Measurements from ENCODE around the gene ANKRD63.
A peak's percentile ranks its signal among the peaks of the same experiment; 100 is the strongest.

Gene ANKRD63, protein sequence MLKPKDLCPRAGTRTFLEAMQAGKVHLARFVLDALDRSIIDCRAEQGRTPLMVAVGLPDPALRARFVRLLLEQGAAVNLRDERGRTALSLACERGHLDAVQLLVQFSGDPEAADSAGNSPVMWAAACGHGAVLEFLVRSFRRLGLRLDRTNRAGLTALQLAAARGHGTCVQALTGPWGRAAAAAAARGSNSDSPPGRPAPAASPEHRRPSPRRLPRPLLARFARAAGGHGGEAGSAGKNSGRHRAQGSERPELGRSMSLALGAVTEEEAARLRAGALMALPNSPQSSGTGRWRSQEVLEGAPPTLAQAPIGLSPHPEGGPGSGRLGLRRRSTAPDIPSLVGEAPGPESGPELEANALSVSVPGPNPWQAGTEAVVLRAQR

DNA sequence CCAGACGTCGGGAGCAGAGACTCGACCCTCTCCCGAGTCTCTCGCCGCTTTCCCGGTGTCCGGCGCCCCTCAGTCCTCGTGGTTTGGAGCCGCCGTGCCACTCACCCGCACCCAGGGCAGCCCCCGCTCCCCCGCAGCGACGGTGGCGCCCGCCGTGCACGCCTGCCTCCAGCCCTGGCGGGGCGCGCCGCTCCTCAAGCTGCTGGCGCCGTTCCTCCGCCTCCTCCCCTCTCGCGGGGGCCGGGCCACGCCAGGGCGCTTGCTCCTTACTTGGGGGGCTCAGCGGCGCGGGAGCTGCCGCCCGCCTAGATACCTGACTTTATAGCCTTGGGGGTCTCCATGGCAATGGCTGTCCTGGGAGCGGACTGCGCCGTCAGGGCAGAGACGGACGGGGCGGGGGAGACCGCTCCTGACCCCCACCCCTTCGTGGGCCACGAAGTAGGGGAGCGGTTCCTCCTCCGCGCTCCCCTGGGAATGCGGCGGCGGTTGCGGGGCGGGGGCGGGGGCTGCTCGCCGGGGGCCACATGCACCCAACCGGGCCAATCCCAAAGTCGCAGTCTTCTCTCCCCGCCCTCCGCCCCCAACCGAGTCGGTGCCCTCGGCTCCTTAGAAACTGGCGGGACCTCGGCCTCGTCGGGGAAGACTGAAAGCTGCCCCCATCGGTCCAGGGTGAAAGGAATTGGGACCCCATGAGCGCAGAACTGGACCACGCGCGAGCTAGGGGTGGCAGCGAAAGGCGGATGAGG, at the start of gene ANKRD63:
Gene ANKRD63 (minus strand): TSS at position 196 of the 746 bp plus-strand sequence. CDS start 478 bp downstream, outside the sequence.
- peak; percentile 46 for DNase-seq

- no peak for DNase-seq
Observed at GRCh38 chr15:40332113-40332781, 49.4 kb upstream of the ANKRD63 start.

DNA sequence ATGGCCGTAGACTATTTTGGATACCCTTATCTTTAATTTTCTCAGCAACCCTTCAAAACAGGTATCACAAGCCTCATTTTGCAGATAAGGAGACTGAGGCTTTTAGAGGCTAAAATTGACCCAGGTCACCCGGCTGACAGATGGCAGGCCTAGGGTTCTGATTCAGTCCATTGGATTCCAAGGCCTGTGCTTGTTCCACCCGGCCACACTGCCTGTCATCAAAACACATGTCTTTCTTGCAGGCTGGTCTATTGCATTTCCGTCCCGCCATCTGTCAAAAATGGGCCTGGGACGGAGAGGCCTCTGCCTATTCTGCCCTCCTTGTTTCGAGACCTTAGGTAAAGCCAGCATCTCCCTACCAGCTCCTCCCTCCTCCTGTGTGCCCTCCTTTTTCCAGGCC, 48.8 kb upstream of the ANKRD63 start:
- DNase-seq, result no peak

- no peak for DNase-seq
Observed at GRCh38 chr15:40331026-40331425, 48.2 kb upstream of the ANKRD63 start.

- DNase-seq, result no peak
Observed at GRCh38 chr15:40330368-40330836, 47.5 kb upstream of the ANKRD63 start.

DNA sequence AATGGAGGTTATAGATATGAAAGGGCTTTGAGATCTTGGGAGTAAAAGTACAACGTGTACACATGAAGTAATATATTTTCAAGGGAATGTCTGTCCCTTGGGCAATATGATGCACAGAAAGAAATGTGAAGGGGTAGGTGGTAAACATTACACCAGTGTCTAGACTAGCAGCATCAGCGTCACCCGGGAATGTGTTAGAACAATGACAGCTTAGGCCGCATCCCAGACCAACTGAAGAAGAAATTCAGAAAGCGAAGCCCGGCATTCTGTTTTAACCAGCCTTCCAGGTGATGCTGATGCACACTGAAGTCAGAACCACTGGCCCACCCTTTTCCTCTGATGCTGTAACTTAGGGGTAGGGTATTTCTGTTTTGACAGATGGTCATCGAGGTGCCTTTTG, 46.9 kb upstream of the ANKRD63 start:
- no peak for DNase-seq

- no peak for DNase-seq
Observed at GRCh38 chr15:40328751-40329150, 45.9 kb upstream of the ANKRD63 start.

DNA sequence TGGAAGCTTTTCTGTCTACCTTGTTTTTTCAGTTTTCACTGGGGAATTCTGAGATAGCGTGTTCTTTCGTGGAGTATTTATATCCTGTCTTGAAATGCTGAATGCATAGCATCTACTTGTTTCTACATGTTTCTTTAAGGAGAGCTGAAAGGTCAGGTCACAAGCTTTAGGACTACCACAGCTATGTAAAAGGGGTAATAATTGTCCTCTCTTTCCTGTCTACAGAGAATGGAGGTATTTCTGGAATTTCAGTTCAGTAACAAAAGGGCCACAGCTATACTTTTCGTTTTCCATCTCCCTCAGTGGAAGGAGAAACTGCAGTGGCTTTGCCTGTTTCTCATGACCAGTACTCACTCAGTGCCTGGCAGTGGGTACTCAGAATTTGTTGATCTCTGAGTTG, 45.3 kb upstream of the ANKRD63 start:
- DNase-seq, result no peak

- DNase-seq, result no peak
Observed at GRCh38 chr15:40327457-40327856, 44.6 kb upstream of the ANKRD63 start.

DNA sequence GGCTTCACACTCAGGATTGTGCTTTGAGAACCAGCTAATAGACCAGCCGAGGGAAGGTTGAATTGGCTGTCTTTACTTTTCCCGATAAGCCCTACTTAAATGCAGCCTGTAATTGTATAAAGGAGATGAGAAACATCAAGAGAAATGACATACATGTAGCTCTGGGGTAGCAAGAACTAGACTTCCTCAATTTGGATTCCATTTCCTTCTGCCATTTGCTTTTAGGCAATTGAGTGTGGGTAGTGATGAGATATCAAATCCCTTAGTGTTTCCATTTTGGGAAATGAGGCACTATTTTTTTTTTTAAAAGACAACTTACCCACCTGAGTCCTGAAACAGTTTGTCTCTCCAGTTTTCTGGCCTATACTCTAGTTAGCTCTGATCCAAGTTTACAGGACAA, 42.8 kb upstream of the ANKRD63 start:
- no peak for DNase-seq

- DNase-seq, result no peak
Observed at GRCh38 chr15:40325188-40325587, 42.3 kb upstream of the ANKRD63 start.

DNA sequence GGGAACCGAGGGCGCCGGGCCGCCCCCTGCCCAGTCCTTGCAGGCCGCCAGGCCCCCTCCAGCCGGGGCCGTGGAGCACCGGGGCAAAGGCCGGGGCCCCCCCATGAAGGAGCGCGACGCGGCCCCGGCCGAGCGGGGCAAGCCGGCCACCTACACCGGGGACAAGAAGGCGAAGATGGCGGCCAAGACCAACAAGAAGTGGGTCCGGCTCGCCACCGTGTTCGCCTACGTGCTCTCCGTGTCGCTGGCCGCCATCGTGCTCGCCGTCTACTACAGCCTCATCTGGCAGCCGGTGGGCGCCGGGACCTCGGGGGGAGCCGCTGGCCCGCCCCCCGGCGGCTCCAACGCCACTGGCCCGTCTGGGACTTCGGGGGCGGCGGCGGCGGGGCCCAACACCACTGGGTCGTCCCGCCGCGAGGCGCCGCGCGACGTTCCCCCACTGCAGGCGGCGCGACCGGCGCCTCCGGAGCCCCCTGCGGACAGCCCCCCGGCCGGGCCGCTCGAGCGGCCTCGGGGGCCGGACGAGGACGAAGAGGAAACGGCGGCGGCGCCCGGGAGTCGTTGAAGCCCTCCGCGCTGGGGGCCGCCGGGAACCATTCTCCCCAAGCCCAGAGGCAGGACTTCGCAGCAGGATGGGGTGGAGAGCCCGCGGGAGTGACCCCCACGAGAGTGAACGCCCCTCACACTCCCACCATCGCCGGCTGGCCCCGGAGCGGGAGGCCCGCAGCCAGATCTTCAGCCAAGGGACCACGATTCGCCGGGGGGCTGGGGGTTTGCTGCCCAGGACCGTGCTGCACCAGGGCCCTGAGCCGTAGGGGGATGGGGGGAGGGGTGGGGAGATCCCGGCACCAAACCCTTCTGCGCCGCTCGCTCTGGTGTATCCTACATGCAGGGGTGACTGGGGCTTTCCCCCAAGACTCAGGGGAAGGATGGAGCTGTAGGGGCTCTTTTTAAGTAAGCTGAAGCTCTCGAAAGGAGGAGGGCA, 41.4 kb upstream of the ANKRD63 start:
- peak; percentile 17 for DNase-seq

GRCh38 chr15:40323239-40323952, 40.5 kb upstream of the ANKRD63 start, which contains the start of gene INAFM2:
INAFM2 (plus strand) TSS chr15:40323692; CDS start chr15:40324056, 364 bp downstream.
- DNase-seq, result peak; percentile 90

- no peak for DNase-seq
Observed at GRCh38 chr15:40322531-40323238, 39.8 kb upstream of the ANKRD63 start.

DNA sequence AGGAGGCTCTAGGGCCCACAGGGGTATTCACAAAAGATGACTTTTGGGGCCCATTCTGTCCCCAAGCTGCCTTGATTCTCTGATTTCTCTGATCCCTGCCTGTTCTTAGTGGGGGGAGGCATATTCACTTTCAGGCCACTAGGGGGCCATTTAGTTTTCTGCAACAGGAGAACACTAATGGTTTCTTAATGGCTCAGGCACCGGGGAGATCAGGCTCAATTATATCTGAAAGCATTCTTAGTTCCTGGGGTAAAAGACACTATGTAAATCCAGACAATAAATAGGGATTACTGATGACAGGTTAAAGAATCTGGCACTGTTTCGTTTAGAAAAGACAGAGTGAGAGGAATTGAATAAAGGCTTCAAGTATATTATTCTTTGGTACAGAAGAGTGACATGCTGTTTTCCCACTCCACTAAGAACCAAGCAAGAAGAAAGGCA, 38.1 kb upstream of the ANKRD63 start:
- peak; percentile 60 for DNase-seq

GRCh38 chr15:40320409-40320808, 37.5 kb upstream of the ANKRD63 start:
- no peak for DNase-seq

DNA sequence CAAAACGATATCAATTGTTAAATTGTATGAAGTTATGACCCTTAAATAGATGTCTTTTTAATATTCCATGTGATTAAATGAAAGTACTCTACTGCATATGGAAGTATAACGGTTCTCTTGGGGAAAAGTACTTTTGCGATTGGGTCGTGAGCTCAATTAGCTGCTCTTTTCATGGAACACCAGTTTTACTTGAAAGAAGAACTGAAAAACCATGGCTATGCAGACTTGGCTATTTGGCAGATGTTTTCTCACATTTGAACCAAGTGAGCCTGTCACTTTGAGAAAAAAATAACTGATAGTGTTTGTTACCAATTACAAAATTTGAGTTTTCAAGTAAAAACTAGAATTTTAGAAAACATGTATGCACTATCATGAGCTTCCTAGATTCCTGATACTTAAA, 34.7 kb upstream of the ANKRD63 start:
- no peak for DNase-seq

GRCh38 chr15:40316931-40317330, 34.1 kb upstream of the ANKRD63 start:
- DNase-seq, result no peak

- no peak for DNase-seq
Observed at GRCh38 chr15:40314723-40315276, 31.9 kb upstream of the ANKRD63 start.

Measured in activated naive CD4-positive, alpha-beta T cell treated with Interleukin-2 at 50 U/mL for 16 hours (primary cell).